Stomach (tissue), 9 donors: ENCODE data around the gene NLRP6. TPM values are rescaled to one million over a fixed set of nuclear protein-coding genes. Genes with fewer than 3 reads are reported as not detected.
A peak's percentile ranks its signal among the peaks of the same experiment; 100 is the strongest.
"Not testable (repeated sequence)": the region's sequence is repeated elsewhere in the genome, so short reads cannot be mapped to it uniquely, and the experiment has no call there.

ENCODE experiments used
- DNase-seq, 2 donors: peaks; one replicate each; pipeline versions ENCODE4 v3.0.0 to v3.0.0-alpha.2; 2013 to 2019
- H3K27ac ChIP-seq, 5 donors: fragments of 200-600 bp in 4 of 5; sonication (generic) in 4 of 5; one replicate each; pipeline ENCODE4 v1.5.1; 2013 to 2019; ENCODE audit warnings: mild to moderate bottlenecking in 1 of 5, moderate library complexity in 1 of 5
- H3K27me3 ChIP-seq, 3 donors: fragments of 200-600 bp; sonication (generic); one replicate each; pipeline ENCODE4 v1.5.1; 2017 to 2019; ENCODE audit warnings: mixed run types in 1 of 3
- H3K36me3 ChIP-seq, 4 donors: fragments of 200-600 bp; sonication (generic); 1 replicate in 3 of 4; 2 replicates in 1 of 4; pipeline ENCODE4 v1.5.1; 2016 to 2019
- H3K4me1 ChIP-seq, 4 donors: fragments of 200-600 bp; sonication (generic); one replicate each; pipeline ENCODE4 v1.5.1; 2016 to 2019
- H3K4me3 ChIP-seq, 4 donors: fragments of 200-600 bp; sonication (generic) in 3 of 4; one replicate each; pipeline ENCODE4 v1.5.1; 2016 to 2019; ENCODE audit warnings: mild to moderate bottlenecking in 1 of 4
- H3K9me3 ChIP-seq, 4 donors: fragments of 200-600 bp; sonication (generic); one replicate each; pipeline ENCODE4 v1.5.1; 2016 to 2019
- CTCF ChIP-seq, 7 experiments: fragments of 450-650 bp in 4 of 7; fragments of 200-600 bp in 3 of 7; sonication (generic) in 3 of 7; IDR thresholded peaks; one replicate each; pipeline ENCODE4 v1.5.1; 2016 to 2019; ENCODE audit warnings: antibody characterized with exemption in 7 of 7, control low read depth in 2 of 7, mild to moderate bottlenecking in 1 of 7
- EP300 ChIP-seq: sonication (generic); formaldehyde crosslinking; IDR thresholded peaks from one replicate; pipeline ENCODE4 v1.6.1; 2017; ENCODE audit warnings: antibody characterized with exemption
- POLR2A ChIP-seq, 4 donors: fragments of 450-650 bp; IDR thresholded peaks; one replicate each; pipeline ENCODE4 v1.6.1; 2016; ENCODE audit warnings: antibody characterized with exemption in 4 of 4, control low read depth in 2 of 4, mild to moderate bottlenecking in 1 of 4, moderate library complexity in 1 of 4
- POLR2AphosphoS5 ChIP-seq, 3 donors: sonication (generic); formaldehyde crosslinking; IDR thresholded peaks; one replicate each; pipeline ENCODE4 v1.6.1; 2016; ENCODE audit warnings: antibody characterized with exemption in 3 of 3
- WGBS, 5 donors: extraction: QIAGEN DNeasy Blood & Tissue Kit in 3 of 5; methylation state at CpG; one replicate each; pipeline versions ENCODE4 v1.1.5 to v1.1.7; 2013 to 2018; 5-methylcytosine and 5-hydroxymethylcytosine counted together
- intact Hi-C: fragments of 100-400 bp; cut with DNase I; formaldehyde crosslinking; loops from one replicate; pipeline ENCODE4 v1.15.1; 2023; ENCODE audit warnings: low total_unique reads
- polyA plus RNA-seq, 3 donors: library from polyadenylated mRNA; stranded (reverse); fragments of 200-250 nt; gene quantifications; one replicate each; pipeline ENCODE4 v1.2.3, GENCODE V29; 2013
- total RNA-seq, 5 donors: library from RNA; depleted of rRNA; stranded (reverse); fragments of >200 nt; gene quantifications; one replicate each; pipeline versions ENCODE4 v1.1.0 to v1.2.3, GENCODE V29; 2014 to 2016
- donor health status: healthy with polysubstance abuse.
- donor health status: Bipolar disorder and iron deficiency.
- donor health status: healthy.

Gene NLRP6
- total and polyA plus RNA-seq, 8 donors: 0.08 to 3.6 (median 0.45) TPM; not detected in 3

GRCh38 chr11:235180-235579 lies 43.0 kb upstream of the NLRP6 start:
- DNase-seq: no peak
- Histone ChIP-seq H3K9me3 (no peaks in the 10 kb centered on the region), H3K36me3 (peaks cover 0 to 33% (median 24%) of the 10 kb centered on the region in 4 donors), H3K27me3 (no peaks in the 10 kb centered on the region), H3K27ac (peak overlapping the region in 3 of 5 donors; percentile 95 to 97 (median 96)), H3K4me3 (peak overlapping the region; percentile 92 to 95 (median 94)), H3K4me1 (peaks cover 22 to 44% (median 35%) of the 10 kb centered on the region in 4 donors)
- intact Hi-C loops: no loop called here
- no peak for TF ChIP-seq POLR2AphosphoS5 (IDR thresholded peaks at IDR 0.05)
- TF ChIP-seq EP300: no peak
- no peak for TF ChIP-seq CTCF (IDR thresholded peaks at IDR 0.05)
- TF ChIP-seq POLR2A (IDR thresholded peaks at IDR 0.05): no peak
- WGBS, 5 donors: 77 to 84% (median 80%) methylated on average over 8 of the region's 8 CpGs

DNA sequence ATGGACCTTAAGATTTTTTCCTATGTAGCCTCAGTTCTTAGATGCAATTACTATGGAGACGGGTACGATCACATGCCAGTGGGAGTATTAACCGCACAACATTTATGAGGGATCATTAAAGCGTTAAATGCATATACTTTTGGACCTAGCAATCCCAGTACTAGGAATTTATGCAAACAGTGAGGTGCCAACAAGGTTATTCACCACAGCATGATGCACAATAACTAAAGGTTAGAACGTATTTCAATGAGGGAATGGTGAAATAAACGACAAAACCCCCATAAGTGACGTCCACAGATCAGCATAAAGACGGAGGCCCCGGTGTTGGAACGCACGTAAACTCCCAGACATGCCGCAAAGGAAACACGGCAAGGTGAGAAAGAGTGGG lies 42.6 kb upstream of the NLRP6 start:
- TF ChIP-seq EP300 (no peak), POLR2A (IDR thresholded peaks at IDR 0.05) (no peak), CTCF (IDR thresholded peaks at IDR 0.05) (no peak), POLR2AphosphoS5 (IDR thresholded peaks at IDR 0.05) (no peak)
- Histone ChIP-seq H3K27me3 (no peaks in the 10 kb centered on the region), H3K4me3 (peak overlapping the region; percentile 92 to 95 (median 94)), H3K9me3 (no peaks in the 10 kb centered on the region), H3K36me3 (peaks cover 0 to 34% (median 24%) of the 10 kb centered on the region in 4 donors), H3K27ac (peak overlapping the region; percentile 94 to 97 (median 95)), H3K4me1 (peaks cover 22 to 48% (median 35%) of the 10 kb centered on the region in 4 donors)
- intact Hi-C loops: no loop called here
- WGBS, 5 donors: 1 to 3% (median 2%) methylated on average over 13 of the region's 13 CpGs
- no peak for DNase-seq

DNA sequence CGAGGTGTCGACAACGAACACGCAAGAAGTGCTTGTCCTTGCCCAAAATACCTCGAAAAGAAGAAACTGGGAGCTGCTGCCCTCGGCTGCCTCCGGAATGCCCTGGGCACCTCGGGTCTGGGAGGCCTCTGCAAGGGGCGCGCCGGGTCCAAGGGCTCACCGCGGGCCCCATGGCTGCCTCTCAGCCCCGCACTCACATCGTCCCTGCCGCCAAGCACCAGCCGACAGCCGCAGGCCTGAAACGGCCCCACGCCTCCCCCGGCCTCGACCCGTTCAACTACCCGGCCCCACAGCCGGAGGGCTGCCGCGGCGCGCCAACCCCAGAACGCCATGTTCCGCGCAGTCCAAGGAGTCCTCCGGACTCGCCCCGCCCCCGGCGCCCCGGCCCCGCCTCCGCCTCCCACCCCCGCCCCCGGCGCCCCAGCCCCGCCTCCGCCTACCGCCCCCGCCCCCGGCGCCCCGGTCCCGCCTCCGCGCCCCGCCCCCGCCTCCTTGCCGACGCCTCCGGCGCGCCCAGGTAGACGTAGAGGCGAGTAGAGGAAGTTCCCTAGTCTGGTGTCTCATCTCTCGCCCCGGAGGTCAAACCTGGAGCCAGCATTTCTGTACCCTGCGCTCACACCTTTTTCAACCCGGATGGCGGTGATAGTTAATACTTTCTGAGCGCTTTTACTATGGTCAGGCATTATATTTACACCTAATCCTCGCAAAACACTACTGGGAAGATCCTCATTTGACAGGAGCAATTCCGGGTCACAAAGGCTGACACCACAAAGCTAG lies 42.0 kb upstream of the NLRP6 start, which contains the start of gene SIRT3:
TSS of gene SIRT3 (minus strand) at position 346 of the 777 bp plus-strand sequence. CDS start at position 332, 14 bp downstream.
- TF ChIP-seq CTCF (IDR thresholded peaks at IDR 0.05): peak in 3 of 7 experiments; percentile 8 to 19 (median 18)
- TF ChIP-seq EP300: no peak
- TF ChIP-seq POLR2AphosphoS5 (IDR thresholded peaks at IDR 0.05): peak in 2 of 3 donors; percentile 58 to 66
- TF ChIP-seq POLR2A (IDR thresholded peaks at IDR 0.05): no peak
- Histone ChIP-seq H3K36me3 (peaks cover 4 to 39% (median 30%) of the 10 kb centered on the region in 4 donors), H3K4me3 (peak within 1 kb of the TSS; percentile 92 to 95 (median 94)), H3K4me1 (peaks cover 22 to 49% (median 35%) of the 10 kb centered on the region in 4 donors), H3K9me3 (no peaks in the 10 kb centered on the region), H3K27ac (peak within 1 kb of the TSS; percentile 94 to 97 (median 96)), H3K27me3 (no peaks in the 10 kb centered on the region)
- DNase-seq: peak; percentile 89 to 95
- intact Hi-C loops: no loop called here
- 0 to 1% (median 1%) methylated on average over 19 to 64 of the region's 70 CpGs for WGBS, 5 donors

DNA sequence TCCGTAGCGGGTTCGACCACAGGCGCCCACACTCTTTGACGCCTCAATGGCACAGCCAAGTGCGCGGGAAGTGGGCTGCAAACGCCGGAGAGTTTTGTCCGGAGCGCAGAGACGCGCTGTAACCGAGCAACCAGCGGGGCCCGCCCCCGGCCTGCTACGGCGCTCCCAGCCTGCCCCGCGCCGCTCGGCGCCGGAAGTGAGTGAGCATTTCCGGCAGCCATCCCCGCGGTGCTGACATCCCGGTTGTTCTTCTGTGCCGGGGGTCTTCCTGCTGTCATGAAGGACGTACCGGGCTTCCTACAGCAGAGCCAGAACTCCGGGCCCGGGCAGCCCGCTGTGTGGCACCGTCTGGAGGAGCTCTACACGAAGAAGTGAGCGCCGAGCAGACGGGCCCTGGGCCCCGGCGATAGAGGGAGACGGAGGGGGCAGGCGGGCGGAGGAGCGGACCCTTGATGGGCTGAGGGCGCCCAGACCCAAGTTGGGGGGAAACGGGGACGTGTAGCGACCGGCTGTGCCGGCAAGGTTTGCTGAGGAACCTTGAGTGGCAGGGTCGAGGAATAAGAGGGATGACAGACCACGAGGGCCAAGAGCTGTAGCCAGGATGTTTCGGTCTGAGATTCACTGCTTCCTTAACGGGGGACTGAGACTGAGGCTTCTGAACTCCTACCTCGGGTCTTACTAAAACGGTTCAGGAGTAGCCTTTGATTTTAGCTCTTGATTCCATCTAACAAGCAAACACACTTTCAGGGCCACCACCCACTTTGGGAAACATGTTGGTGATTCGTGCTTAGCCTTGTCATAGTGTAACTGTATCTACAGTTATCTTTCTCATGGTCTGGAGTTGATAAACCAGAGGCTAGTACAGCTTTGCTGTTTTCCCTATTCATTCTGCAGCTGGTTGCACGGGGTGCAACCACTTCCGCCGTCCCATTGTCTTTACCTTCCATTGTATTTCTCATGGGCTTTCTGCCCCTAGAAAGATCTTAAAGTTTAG lies 41.1 kb upstream of the NLRP6 start, which contains the start of gene PSMD13:
TSS of gene PSMD13 (plus strand) at position 203 of the 994 bp plus-strand sequence. CDS start at position 277, 74 bp downstream.
- H3K4me1 ChIP-seq: peaks cover 22 to 49% (median 35%) of the 10 kb centered on the region in 4 donors
- WGBS, 5 donors: 1 to 2% (median 1%) methylated on average over 25 to 62 of the region's 62 CpGs
- H3K27ac ChIP-seq: peak within 1 kb of the TSS; percentile 94 to 97 (median 96)
- TF ChIP-seq EP300 (no peak), CTCF (IDR thresholded peaks at IDR 0.05) (peak in 2 of 7 experiments; percentile 5 to 30), POLR2AphosphoS5 (IDR thresholded peaks at IDR 0.05) (peak; percentile 69 to 79 (median 76)), POLR2A (IDR thresholded peaks at IDR 0.05) (no peak)
- H3K9me3 ChIP-seq: no peaks in the 10 kb centered on the region
- intact Hi-C loops: no loop called here
- peak within 1 kb of the TSS; percentile 92 to 95 (median 94) for H3K4me3 ChIP-seq
- peaks cover 12 to 45% (median 38%) of the 10 kb centered on the region in 4 donors for H3K36me3 ChIP-seq
- peak; percentile 88 to 96 for DNase-seq
- H3K27me3 ChIP-seq: no peaks in the 10 kb centered on the region

DNA sequence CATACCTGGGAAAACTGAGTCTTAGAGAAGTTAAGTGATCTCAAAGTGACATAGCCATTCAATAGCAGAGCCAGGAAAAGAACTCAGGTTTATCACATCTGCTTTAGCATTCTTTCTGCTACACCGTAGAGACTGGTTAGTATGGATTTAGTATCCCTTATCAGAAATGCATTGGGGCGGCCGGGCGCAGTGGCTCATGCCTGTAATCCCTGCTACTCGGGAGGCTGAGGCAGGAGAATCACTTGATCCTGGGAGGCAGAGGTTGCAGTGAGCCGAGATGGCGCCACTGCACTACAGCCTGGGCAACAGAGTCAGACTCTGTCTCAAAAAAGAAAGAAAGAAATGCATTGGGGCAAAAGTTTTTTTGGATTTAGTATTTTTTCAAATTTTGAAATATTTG lies 39.9 kb upstream of the NLRP6 start:
- intact Hi-C loops, H3K27me3 ChIP-seq, H3K27ac ChIP-seq, DNase-seq, H3K4me3 ChIP-seq, H3K9me3 ChIP-seq: not testable (repeated sequence)
- Histone ChIP-seq H3K4me1 (peaks cover 22 to 49% (median 35%) of the 10 kb centered on the region in 4 donors), H3K36me3 (peaks cover 12 to 45% (median 39%) of the 10 kb centered on the region in 4 donors)
- 74 to 89% (median 81%) methylated on average over 7 of the region's 7 CpGs for WGBS, 5 donors
